A673 (cell line): Measurements from ENCODE around the gene SOX5.

Source experiments
- CTCF ChIP-seq: fragments of 300-800, 200-600 bp; sonication (generic); conservative IDR thresholded peaks from 2 replicates; pipeline ENCODE4 v1.5.1; 2017; ENCODE audit warnings: low read depth, mild to moderate bottlenecking, antibody characterized with exemption, low read length, moderate library complexity, mixed read lengths
- EZH2 ChIP-seq: fragments of 200-600 bp; sonication (generic); IDR thresholded peaks from 2 replicates; pipeline ENCODE4 v1.6.1; 2017; ENCODE audit warnings: borderline replicate concordance, low read depth, mild to moderate bottlenecking, mixed read lengths, antibody characterized with exemption, low read length; ENCODE audit not compliant: poor library complexity, severe bottlenecking

DNA sequence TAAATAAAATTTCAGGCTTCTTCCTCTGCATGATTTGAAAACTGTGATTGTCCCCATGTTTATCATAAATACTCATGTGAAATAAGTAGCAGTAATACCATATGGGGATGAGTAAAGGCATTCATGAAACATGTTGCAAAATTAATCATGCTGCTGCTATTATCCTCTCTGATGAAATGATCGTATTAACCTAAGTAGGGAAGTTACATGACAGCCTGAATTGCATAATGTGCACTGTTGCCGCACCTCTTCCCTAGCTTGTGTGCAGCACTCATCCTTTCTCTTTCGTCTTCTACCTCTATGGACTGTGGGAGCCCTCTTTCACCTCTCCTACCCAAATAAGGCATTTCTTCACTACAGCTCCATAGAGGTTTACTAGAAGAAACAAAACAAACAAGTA is 367.6 kb downstream of the SOX5 start:
- no peak for TF ChIP-seq CTCF
- TF ChIP-seq EZH2, result no peak
